CD4-positive, alpha-beta T cell treated with Interferon gamma for 1 hour (primary cell): ENCODE measurements around the gene GMEB1.
"Not testable (repeated sequence)": the region's sequence is repeated elsewhere in the genome, so short reads cannot be mapped to it uniquely, and the experiment has no call there.

Experiments
- DNase-seq: peaks from one replicate; pipeline ENCODE4 v3.0.0-alpha.2; 2020

GMEB1 gene

DNA sequence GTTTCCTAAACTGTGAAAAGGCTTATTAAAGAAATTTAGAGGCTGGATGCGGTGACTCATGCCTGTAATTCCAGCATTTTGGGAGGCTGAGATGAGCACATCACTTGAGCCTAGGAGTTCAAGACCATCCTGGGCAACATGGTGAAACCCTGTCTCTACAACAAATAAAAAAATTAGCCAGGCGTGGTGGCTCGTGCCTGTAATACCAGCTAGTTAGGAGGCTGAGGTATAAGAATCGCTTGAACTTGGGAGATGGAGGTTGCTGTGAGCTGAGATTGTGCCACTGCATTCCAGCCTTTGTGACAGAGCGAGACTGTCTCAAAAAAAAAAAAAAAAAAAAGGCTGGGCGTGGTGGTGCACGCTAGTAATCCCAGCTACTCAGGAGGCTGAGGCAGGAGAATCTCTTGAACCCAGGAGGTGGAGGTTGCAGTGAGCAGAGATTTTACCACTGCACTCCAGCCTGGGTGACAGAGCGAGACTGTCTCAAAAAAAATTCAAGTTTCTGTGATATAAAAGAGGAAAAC lies 82.2 kb downstream of the GMEB1 start:
- DNase-seq, result not testable (repeated sequence)

DNA sequence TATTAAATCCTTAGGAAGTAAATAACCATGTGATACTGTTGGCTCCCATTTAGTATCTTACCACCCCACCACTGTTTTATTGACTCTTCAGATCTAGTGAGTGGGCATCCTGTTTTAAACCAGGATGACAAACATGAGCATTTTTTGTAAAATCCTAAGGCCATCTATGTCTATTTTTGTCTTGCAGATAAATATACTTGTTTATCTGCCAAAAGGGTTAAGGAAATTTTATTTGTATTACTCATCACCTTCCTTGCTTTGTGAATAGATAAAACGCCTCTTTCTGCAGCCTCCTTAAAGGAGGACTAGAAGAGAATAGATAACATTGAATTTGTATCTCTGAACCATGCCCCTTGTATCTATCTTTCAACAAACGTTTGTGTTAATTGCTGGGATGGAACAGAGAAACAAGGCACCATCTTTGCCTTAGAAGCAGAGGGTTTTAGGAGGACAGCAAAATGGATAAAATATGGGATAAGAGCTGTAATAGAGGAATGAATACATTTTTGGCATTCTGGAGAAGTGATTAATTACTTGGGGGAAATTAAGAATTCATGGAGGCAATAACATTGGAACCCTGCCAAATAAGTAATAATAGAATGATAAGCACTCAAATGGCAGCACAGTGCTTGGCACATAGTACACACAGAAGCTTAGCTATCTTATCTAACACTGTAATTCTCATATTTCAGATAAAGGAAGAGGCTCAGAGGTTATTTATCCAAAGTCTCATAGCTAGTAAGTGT lies 82.9 kb downstream of the GMEB1 start:
- no peak for DNase-seq

DNA sequence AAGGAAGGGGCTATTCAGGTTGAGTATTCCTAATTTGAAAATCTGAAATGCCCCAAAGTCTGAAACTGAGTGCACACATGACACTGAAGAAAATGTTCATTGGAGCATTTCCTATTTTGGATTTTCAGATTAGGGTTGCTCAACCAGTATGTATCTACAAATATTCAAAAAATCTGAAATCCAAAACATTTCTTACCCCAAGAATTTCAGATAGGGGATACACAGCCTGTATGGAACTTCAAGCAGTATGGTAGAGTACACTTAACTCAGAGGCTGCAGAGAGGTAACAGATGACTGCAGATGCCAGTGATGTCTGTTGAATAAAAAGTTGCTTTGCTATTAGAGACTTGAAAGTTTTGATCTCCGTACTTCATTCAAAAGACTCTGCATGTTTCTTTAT lies 87.1 kb downstream of the GMEB1 start:
- no peak for DNase-seq

DNA sequence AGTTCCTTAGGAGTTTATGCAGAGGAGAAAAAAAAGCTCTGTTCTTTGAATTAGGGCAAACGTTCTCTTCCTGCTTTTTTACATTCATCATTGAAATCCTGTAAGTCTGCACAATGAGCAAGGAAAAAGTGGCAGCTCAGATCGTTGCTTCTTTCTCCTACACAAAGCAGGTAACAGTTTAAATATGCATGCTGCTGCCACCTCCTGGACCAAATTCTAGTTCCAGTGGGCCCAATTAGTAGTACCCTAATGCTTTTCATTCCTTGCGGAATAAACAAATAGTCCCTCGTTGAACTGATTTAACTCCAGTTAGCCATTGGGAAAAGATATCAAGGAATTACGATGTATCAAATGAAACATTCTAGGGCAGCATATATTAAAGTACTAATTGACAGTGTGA lies 88.3 kb downstream of the GMEB1 start:
- no peak for DNase-seq

DNA sequence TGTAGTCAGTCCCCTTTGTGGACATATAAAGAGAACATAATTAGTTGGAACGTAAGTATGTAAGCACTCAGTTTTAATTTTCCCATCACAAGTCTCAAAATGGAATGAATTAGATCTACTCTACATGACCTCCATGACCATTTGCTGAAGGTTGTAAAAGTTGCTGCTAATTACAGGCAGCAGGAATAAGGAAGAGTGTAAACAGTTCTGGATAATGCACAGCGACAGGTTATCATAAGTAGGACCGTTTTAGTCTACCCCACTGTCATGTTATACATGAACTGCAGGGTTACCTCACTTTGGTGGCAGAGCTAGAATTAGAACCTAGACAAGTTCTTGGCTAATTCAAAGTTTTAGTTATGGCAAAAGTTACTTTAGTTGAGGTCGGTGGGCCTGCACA lies 89.8 kb downstream of the GMEB1 start:
- no peak for DNase-seq

DNA sequence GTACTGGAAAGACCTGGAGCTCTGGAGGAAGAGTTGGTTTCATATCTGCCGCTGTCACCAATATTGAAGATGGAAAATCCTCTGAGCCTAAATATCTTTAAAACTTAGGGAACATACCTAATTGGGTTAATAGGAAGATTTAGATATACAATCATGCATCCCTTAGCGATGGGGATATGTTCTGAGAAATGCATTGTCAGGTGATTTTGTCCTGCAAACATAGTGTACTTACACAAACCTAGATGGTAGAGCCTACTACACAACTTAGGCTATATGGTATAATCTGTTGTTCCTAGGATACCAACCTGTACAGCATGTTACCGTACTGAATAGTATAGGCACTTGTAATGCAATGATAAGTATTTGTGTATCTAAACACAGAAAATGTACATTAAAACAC lies 90.7 kb downstream of the GMEB1 start:
- DNase-seq, result no peak

DNA sequence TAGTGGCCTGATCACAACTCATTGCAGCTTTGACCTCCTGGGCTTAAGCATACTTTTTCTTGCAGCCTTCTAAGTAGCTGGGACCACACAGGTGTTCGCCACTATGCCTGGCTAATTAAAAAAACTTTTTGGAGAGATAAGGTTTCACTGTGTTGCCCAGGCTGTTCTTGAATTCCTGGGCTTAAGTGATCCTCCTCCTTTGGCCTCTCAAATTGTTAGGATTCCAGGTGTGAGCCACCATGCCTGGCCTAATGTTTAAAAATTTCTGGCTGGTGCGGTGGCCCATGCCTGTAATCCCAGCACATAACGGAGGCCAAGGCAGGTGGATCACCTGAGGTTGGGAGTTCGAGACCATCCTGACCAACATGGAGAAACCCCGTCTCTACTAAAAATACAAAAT lies 92.6 kb downstream of the GMEB1 start:
- DNase-seq, result no peak

DNA sequence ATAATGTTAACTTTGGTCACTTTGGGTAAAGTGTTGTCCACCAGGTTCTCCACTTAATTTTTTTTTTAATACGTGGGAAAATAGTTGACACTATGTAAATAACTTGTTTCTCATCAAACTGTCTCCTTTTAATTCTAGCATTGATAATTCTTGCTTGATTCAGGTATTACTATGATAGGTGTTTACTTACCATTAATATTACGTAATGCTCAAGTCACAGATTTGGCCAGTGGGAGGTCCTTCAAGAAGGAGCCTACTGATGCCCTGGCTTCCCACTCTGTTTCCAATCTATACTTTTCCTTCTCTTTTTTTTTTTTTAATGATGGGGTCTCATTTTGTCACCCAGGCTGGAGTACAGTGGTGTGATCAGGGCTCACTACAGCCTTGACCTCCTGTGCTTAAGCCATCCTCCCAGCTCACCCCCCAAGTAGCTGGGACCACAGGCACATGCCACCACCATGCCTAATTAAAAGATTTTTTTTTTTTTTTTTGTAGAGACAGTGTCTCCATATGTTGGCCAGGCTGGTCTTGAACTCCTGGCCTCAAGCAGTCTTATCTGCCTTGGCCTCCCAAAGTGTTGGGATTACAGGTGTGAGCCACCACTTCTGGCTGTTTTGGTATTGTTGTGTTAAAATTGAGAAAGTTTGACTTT lies 98.1 kb downstream of the GMEB1 start:
- no peak for DNase-seq
